ENCODE data around the gene RPS6KA2. TPM values are rescaled to one million over a fixed set of nuclear protein-coding genes. Genes with fewer than 3 reads are reported as not detected.

RPS6KA2 gene
- total and polyA plus RNA-seq, 2 experiments from 2014 or later = 19.3 to 24.0 TPM

- DNase-seq (ENCODE audit: low read depth in 1 of 2, low spot score in 1 of 2) = no peak
- Histone ChIP-seq H3K4me1 (ENCODE audit: low read depth) (no peaks in the 10 kb centered on the region), H3K27me3 (no peaks in the 10 kb centered on the region), H3K4me3 (no peak overlapping the region), H3K27ac (no peak overlapping the region), H3K9me3 (ENCODE audit: low read depth) (no peaks in the 10 kb centered on the region), H3K36me3 (no peaks in the 10 kb centered on the region)
- TF ChIP-seq CTCF (IDR thresholded peaks at IDR 0.05; ENCODE audit: low read depth, low read length) = no peak
Observed at GRCh38 chr6:166438211-166438861, 188.7 kb downstream of the RPS6KA2 start.

GRCh38 chr6:166437661-166438060 lies 189.4 kb downstream of the RPS6KA2 start:
- no peaks in the 10 kb centered on the region for H3K9me3 ChIP-seq (ENCODE audit: low read depth)
- no peak overlapping the region for H3K27ac ChIP-seq
- DNase-seq (ENCODE audit: low read depth in 1 of 2, low spot score in 1 of 2) = no peak
- H3K4me1 ChIP-seq (ENCODE audit: low read depth) = no peaks in the 10 kb centered on the region
- H3K27me3 ChIP-seq = no peaks in the 10 kb centered on the region
- no peak overlapping the region for H3K4me3 ChIP-seq
- H3K36me3 ChIP-seq = no peaks in the 10 kb centered on the region
- TF ChIP-seq CTCF (IDR thresholded peaks at IDR 0.05; ENCODE audit: low read depth, low read length) = no peak

GRCh38 chr6:166436195-166437139 lies 190.6 kb downstream of the RPS6KA2 start:
- H3K36me3 ChIP-seq = no peaks in the 10 kb centered on the region
- H3K27me3 ChIP-seq = no peaks in the 10 kb centered on the region
- DNase-seq (ENCODE audit: low read depth in 1 of 2, low spot score in 1 of 2) = no peak
- no peaks in the 10 kb centered on the region for H3K4me1 ChIP-seq (ENCODE audit: low read depth)
- no peak for TF ChIP-seq CTCF (IDR thresholded peaks at IDR 0.05; ENCODE audit: low read depth, low read length)
- no peak overlapping the region for H3K4me3 ChIP-seq
- H3K9me3 ChIP-seq (ENCODE audit: low read depth) = no peaks in the 10 kb centered on the region
- no peak overlapping the region for H3K27ac ChIP-seq

- Histone ChIP-seq H3K27me3 (no peaks in the 10 kb centered on the region), H3K4me1 (ENCODE audit: low read depth) (no peaks in the 10 kb centered on the region), H3K36me3 (no peaks in the 10 kb centered on the region), H3K9me3 (ENCODE audit: low read depth) (no peaks in the 10 kb centered on the region), H3K4me3 (no peak overlapping the region), H3K27ac (no peak overlapping the region)
- TF ChIP-seq CTCF (IDR thresholded peaks at IDR 0.05; ENCODE audit: low read depth, low read length) = no peak
- no peak for DNase-seq (ENCODE audit: low read depth in 1 of 2, low spot score in 1 of 2)
Observed at GRCh38 chr6:166435574-166435973, 191.5 kb downstream of the RPS6KA2 start.

GRCh38 chr6:166434336-166434735 lies 192.7 kb downstream of the RPS6KA2 start:
- no peaks in the 10 kb centered on the region for H3K27me3 ChIP-seq
- no peaks in the 10 kb centered on the region for H3K36me3 ChIP-seq
- no peak for DNase-seq (ENCODE audit: low read depth in 1 of 2, low spot score in 1 of 2)
- no peak for TF ChIP-seq CTCF (IDR thresholded peaks at IDR 0.05; ENCODE audit: low read depth, low read length)
- H3K4me3 ChIP-seq = no peak overlapping the region
- H3K27ac ChIP-seq = no peak overlapping the region
- no peaks in the 10 kb centered on the region for H3K4me1 ChIP-seq (ENCODE audit: low read depth)
- no peaks in the 10 kb centered on the region for H3K9me3 ChIP-seq (ENCODE audit: low read depth)
